PC-3 (cell line): ENCODE results near the gene ANKRD37. TPM values are rescaled to one million over a fixed set of nuclear protein-coding genes. Genes with fewer than 3 reads are reported as not detected.

Experiments used
- ATAC-seq: fragments of 200-7000 bp; cut with Tn5 transposase; 2 replicates; pipeline ENCODE4 v1.9.1; 2020; ENCODE audit warnings: mild to moderate bottlenecking, moderate library complexity
- BruUV-seq: library from RNA; stranded (reverse); fragments of 400-500 nt; replicated peaks from 2 replicates; lab custom pipeline; 2021; lab: Mats Ljungman, UMichigan
- CTCF ChIA-PET: fragments of 300-600 bp; sonication (Branson Sonifier 250); formaldehyde crosslinking; loops from one replicate; lab custom pipeline; 2022; ENCODE audit warnings: antibody characterized with exemption; lab: Charles Lee
- POLR2A ChIA-PET: fragments of 300-600 bp; sonication (Branson Sonifier 250); formaldehyde crosslinking; loops from one replicate; lab custom pipeline; 2022; ENCODE audit warnings: antibody characterized with exemption; ENCODE audit not compliant: unreplicated experiment; lab: Charles Lee
- DNase-seq: peaks from one replicate; pipeline ENCODE4 v3.0.0-alpha.2; 2015
- H2AFZ ChIP-seq: fragments of 300-600 bp; sonication (generic); 2 replicates; pipeline ENCODE4 v1.6.0; 2016; ENCODE audit warnings: antibody characterized with exemption, low read length
- H3F3A ChIP-seq: fragments of 300-600 bp; sonication (generic); one replicate; pipeline ENCODE4 v1.6.0; 2017; ENCODE audit warnings: antibody characterized with exemption, low read length, control low read depth, mild to moderate bottlenecking; ENCODE audit not compliant: unreplicated experiment
- H3K27ac ChIP-seq: fragments of 300-600 bp; sonication (generic); 2 replicates; pipeline ENCODE4 v1.5.1; 2016; ENCODE audit warnings: mild to moderate bottlenecking, low read length
- H3K27me3 ChIP-seq: fragments of 300-600 bp; sonication (generic); 2 replicates; pipeline ENCODE4 v1.6.1; 2016; ENCODE audit warnings: low read length, mixed read lengths
- H3K36me3 ChIP-seq: fragments of 300-600 bp; sonication (generic); 2 replicates; pipeline ENCODE4 v1.6.1; 2016; ENCODE audit warnings: low read depth, mixed run types, low read length, mixed read lengths
- H3K4me1 ChIP-seq: fragments of 300-600 bp; sonication (generic); 2 replicates; pipeline ENCODE4 v1.5.1; 2016; ENCODE audit warnings: low read length; ENCODE audit not compliant: insufficient read depth
- H3K4me2 ChIP-seq: fragments of 300-600 bp; sonication (generic); 2 replicates; pipeline ENCODE4 v1.6.0; 2016; ENCODE audit warnings: low read length
- H3K4me3 ChIP-seq: fragments of 300-600 bp; sonication (generic); 2 replicates; pipeline ENCODE4 v1.5.1; 2016; ENCODE audit warnings: mild to moderate bottlenecking, low read length, mixed read lengths
- H3K79me2 ChIP-seq: fragments of 300-600 bp; sonication (generic); 2 replicates; pipeline ENCODE4 v1.6.1; 2017; ENCODE audit warnings: low read length, mixed read lengths
- H3K9ac ChIP-seq: fragments of 300-600 bp; sonication (generic); 2 replicates; pipeline ENCODE4 v1.6.0; 2016; ENCODE audit warnings: mild to moderate bottlenecking, low read length
- H3K9me2 ChIP-seq: fragments of 300-600 bp; sonication (generic); replicated peaks from 2 replicates; pipeline ENCODE4 v1.6.1; 2016; ENCODE audit warnings: mixed run types, low read length, mixed read lengths
- H3K9me3 ChIP-seq: fragments of 300-600 bp; sonication (generic); 2 replicates; pipeline ENCODE4 v1.6.1; 2016; ENCODE audit warnings: low read length, mixed read lengths
- H4K20me1 ChIP-seq: fragments of 300-600 bp; sonication (generic); 2 replicates; pipeline ENCODE4 v1.6.1; 2016; ENCODE audit warnings: low read length, mixed read lengths
- CTCF ChIP-seq: fragments of 300-600 bp; sonication (generic); conservative IDR thresholded peaks from 2 replicates; pipeline ENCODE4 v1.5.1; 2017; ENCODE audit warnings: antibody characterized with exemption, low read depth, mild to moderate bottlenecking, low read length
- EZH2 ChIP-seq: fragments of 300-600 bp; sonication (generic); IDR thresholded peaks from one replicate; pipeline ENCODE4 v1.6.1; 2017; ENCODE audit warnings: antibody characterized with exemption, mild to moderate bottlenecking, low read length; ENCODE audit not compliant: unreplicated experiment
- EZH2phosphoT487 ChIP-seq: fragments of 300-600 bp; sonication (generic); IDR thresholded peaks from 2 replicates; pipeline ENCODE4 v1.6.1; 2018; ENCODE audit warnings: mild to moderate bottlenecking, antibody characterized with exemption, low read length, borderline replicate concordance
- intact Hi-C: fragments of 100-400 bp; cut with micrococcal nuclease; formaldehyde crosslinking; loops from 2 replicates; pipeline ENCODE4 v1.9.0; 2023
- total RNA-seq: library from RNA; depleted of rRNA; stranded (reverse); fragments of >200 nt; gene quantifications from 2 replicates; pipeline ENCODE4 v1.2.3, GENCODE V29; 2014

ANKRD37 gene
- total RNA-seq, 1 experiment from 2014 or later: 18.7 TPM

GRCh38 chr4:185394568-185395237, 1.9 kb upstream of the ANKRD37 start:
- Histone ChIP-seq H3K9ac (peak overlapping the region; percentile 89), H3K4me3 (peak overlapping the region; percentile 66), H4K20me1 (no peaks in the 10 kb centered on the region), H3F3A (no peaks in the 10 kb centered on the region), H3K79me2 (no peaks in the 10 kb centered on the region), H3K9me3 (no peaks in the 10 kb centered on the region), H3K27ac (peak overlapping the region; percentile 95), H3K27me3 (no peaks in the 10 kb centered on the region), H3K36me3 (no peaks in the 10 kb centered on the region), H2AFZ (peak overlapping the region; percentile 87), H3K9me2 (no peaks in the 10 kb centered on the region), H3K4me2 (peak overlapping the region; percentile 84), H3K4me1 (peaks cover 26% of the 10 kb centered on the region)
- ATAC-seq (no peak), DNase-seq (peak; percentile 9)
- intact Hi-C loops: loop anchor here (5.0 kb wide), 1 partner anchor 192 kb away; the partner anchor contains the start of gene CFAP97
- ChIA-PET CTCF (no interaction called here), POLR2A (interaction anchor here (1.5 kb wide), 1 partner anchor 89 kb away, joined by 8 read pairs; no protein-coding TSS in a partner anchor)
- BruUV-seq: no TSS peak
- TF ChIP-seq EZH2 (no peak), CTCF (no peak), EZH2phosphoT487 (no peak)

- H3K79me2 ChIP-seq: no peaks in the 10 kb centered on the region
- H3F3A ChIP-seq: no peaks in the 10 kb centered on the region
- ATAC-seq: no peak
- no peak for TF ChIP-seq CTCF
- TF ChIP-seq EZH2phosphoT487: no peak
- TF ChIP-seq EZH2: no peak
- H3K9me2 ChIP-seq: no peaks in the 10 kb centered on the region
- no peaks in the 10 kb centered on the region for H4K20me1 ChIP-seq
- intact Hi-C loops: loop anchor here (5.0 kb wide), 1 partner anchor 193 kb away; the partner anchor contains the start of gene CFAP97
- peak; percentile 18 for DNase-seq
- H3K9ac ChIP-seq: peak within 1 kb of the TSS; percentile 89
- ChIA-PET POLR2A (interaction anchor here (0.6 to 1.6 kb wide), 4 partner anchors 33 to 91 kb away, joined by 3 to 12 read pairs (median 6); no protein-coding TSS in a partner anchor), CTCF (no interaction called here)
- peak within 1 kb of the TSS; percentile 96 for H3K4me2 ChIP-seq
- H3K4me3 ChIP-seq: peak within 1 kb of the TSS; percentile 82
- H2AFZ ChIP-seq: peak within 1 kb of the TSS; percentile 87
- peaks cover 4% of the 10 kb centered on the region; the same call in 1 of the 2 replicates for H3K36me3 ChIP-seq
- peaks cover 26% of the 10 kb centered on the region for H3K4me1 ChIP-seq
- H3K27me3 ChIP-seq: no peaks in the 10 kb centered on the region
- BruUV-seq: TSS peak; percentile 54
- H3K27ac ChIP-seq: peak within 1 kb of the TSS; percentile 95
- H3K9me3 ChIP-seq: no peaks in the 10 kb centered on the region
These were observed 1.2 kb upstream of the ANKRD37 start, which contains the start of gene LRP2BP for GRCh38 chr4:185395238-185395955. TSS of gene LRP2BP (minus strand) at chr4:185395924. CDS start at chr4:185378186, 17,738 bp downstream.
